Measurements from ENCODE around the gene JAKMIP2. TPM values are rescaled to one million over a fixed set of nuclear protein-coding genes. Genes with fewer than 3 reads are reported as not detected.

Gene JAKMIP2
- total RNA-seq, 1 donor from 2014 or later: 14.6 TPM

GRCh38 chr5:147713550-147714295, 68.8 kb downstream of the JAKMIP2 start:
- ATAC-seq (no peak), DNase-seq (ENCODE audit: low spot score) (no peak)
- intact Hi-C loops (cut with DNase I): no loop called here

GRCh38 chr5:147712598-147712997, 69.9 kb downstream of the JAKMIP2 start:
- ATAC-seq (no peak), DNase-seq (ENCODE audit: low spot score) (no peak)
- intact Hi-C loops (cut with DNase I): no loop called here

- DNase-seq (ENCODE audit: low spot score): no peak
- ATAC-seq: no peak
- intact Hi-C loops (cut with DNase I): no loop called here
These were observed 70.5 kb downstream of the JAKMIP2 start for GRCh38 chr5:147712019-147712418.

GRCh38 chr5:147711019-147711418, 71.5 kb downstream of the JAKMIP2 start:
- DNase-seq (ENCODE audit: low spot score) (no peak), ATAC-seq (no peak)
- intact Hi-C loops (cut with DNase I): no loop called here

GRCh38 chr5:147708708-147709107, 73.8 kb downstream of the JAKMIP2 start:
- intact Hi-C loops (cut with DNase I): no loop called here
- ATAC-seq (no peak), DNase-seq (ENCODE audit: low spot score) (no peak)

GRCh38 chr5:147704544-147704943, 78.0 kb downstream of the JAKMIP2 start:
- no peak for DNase-seq (ENCODE audit: low spot score)
- intact Hi-C loops (cut with DNase I): no loop called here
- no peak for ATAC-seq

- ATAC-seq: no peak
- DNase-seq (ENCODE audit: low spot score): no peak
- intact Hi-C loops (cut with DNase I): no loop called here
These were observed 81.1 kb downstream of the JAKMIP2 start for GRCh38 chr5:147701468-147701867.

GRCh38 chr5:147699496-147700088, 82.9 kb downstream of the JAKMIP2 start:
- no peak for ATAC-seq
- intact Hi-C loops (cut with DNase I): no loop called here
- DNase-seq (ENCODE audit: low spot score): no peak

- no peak for ATAC-seq
- intact Hi-C loops (cut with DNase I): no loop called here
- no peak for DNase-seq (ENCODE audit: low spot score)
These were observed 85.1 kb downstream of the JAKMIP2 start for GRCh38 chr5:147697380-147697779.

- no peak for DNase-seq (ENCODE audit: low spot score)
- ATAC-seq: no peak
- intact Hi-C loops (cut with DNase I): no loop called here
These were observed 87.8 kb downstream of the JAKMIP2 start for GRCh38 chr5:147694772-147695171.

GRCh38 chr5:147693233-147693632, 89.3 kb downstream of the JAKMIP2 start:
- intact Hi-C loops (cut with DNase I): no loop called here
- ATAC-seq (no peak), DNase-seq (ENCODE audit: low spot score) (no peak)

- DNase-seq (ENCODE audit: low spot score) (no peak), ATAC-seq (no peak)
- intact Hi-C loops (cut with DNase I): no loop called here
These were observed 91.4 kb downstream of the JAKMIP2 start for GRCh38 chr5:147691130-147691529.

GRCh38 chr5:147690595-147690994, 91.9 kb downstream of the JAKMIP2 start:
- DNase-seq (ENCODE audit: low spot score): no peak
- ATAC-seq: no peak
- intact Hi-C loops (cut with DNase I): no loop called here

- peak; percentile 58 for ATAC-seq
These were observed 93.1 kb downstream of the JAKMIP2 start for GRCh38 chr5:147689426-147689825.

GRCh38 chr5:147688656-147689356, 93.7 kb downstream of the JAKMIP2 start:
- intact Hi-C loops (cut with DNase I): no loop called here
- DNase-seq (ENCODE audit: low spot score) (peak; percentile 66), ATAC-seq (peak; percentile 98)

More at GRCh38 chr5:147689426-147689825, 93.1 kb downstream of the JAKMIP2 start:
- DNase-seq (ENCODE audit: low spot score): no peak
- intact Hi-C loops (cut with DNase I): no loop called here

- no peak for ATAC-seq
- intact Hi-C loops (cut with DNase I): no loop called here
- DNase-seq (ENCODE audit: low spot score): no peak
These were observed 95.4 kb downstream of the JAKMIP2 start for GRCh38 chr5:147687118-147687517.

GRCh38 chr5:147686421-147686820, 96.1 kb downstream of the JAKMIP2 start:
- ATAC-seq (no peak), DNase-seq (ENCODE audit: low spot score) (no peak)
- intact Hi-C loops (cut with DNase I): no loop called here

- DNase-seq (ENCODE audit: low spot score): no peak
- no peak for ATAC-seq
- intact Hi-C loops (cut with DNase I): no loop called here
These were observed 96.5 kb downstream of the JAKMIP2 start for GRCh38 chr5:147685993-147686392.

GRCh38 chr5:147675168-147675567, 107.4 kb downstream of the JAKMIP2 start:
- intact Hi-C loops (cut with DNase I): no loop called here
- ATAC-seq: no peak
- no peak for DNase-seq (ENCODE audit: low spot score)

GRCh38 chr5:147674411-147674810, 108.1 kb downstream of the JAKMIP2 start:
- ATAC-seq: no peak
- DNase-seq (ENCODE audit: low spot score): no peak
- intact Hi-C loops (cut with DNase I): no loop called here

All from sciatic nerve (tissue), 2 donors.